Activated T-cell treated with anti-CD3 and anti-CD28 coated beads, Interleukin-2, amount 50 U/mL, for 48 hours (primary cell): ENCODE results near the gene CLIP4.

ENCODE experiments used
- DNase-seq, 2 experiments: peaks; one replicate each; pipeline ENCODE4 v3.0.0-alpha.2; 2020

Gene CLIP4

GRCh38 chr2:29139152-29139551 is 23.9 kb downstream of the CLIP4 start:
- DNase-seq = no peak

DNA sequence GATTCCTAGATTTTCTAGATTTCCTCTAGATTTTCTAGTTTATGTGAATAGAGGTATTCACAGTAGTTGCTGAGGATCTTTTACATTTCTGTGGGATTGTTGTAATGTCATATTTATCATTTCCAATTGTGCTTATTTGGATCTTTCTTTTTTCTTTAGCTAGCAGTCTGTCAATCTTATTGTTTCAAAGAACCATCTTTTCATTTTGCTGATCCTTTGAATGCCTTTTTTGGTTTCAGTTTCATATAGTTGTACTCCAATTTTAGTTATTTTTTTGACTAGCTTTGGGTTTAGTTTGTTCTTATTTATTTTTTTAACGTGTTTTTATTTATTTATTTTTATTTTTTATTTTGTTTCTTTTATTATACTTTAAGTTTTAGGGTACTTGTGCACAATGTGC is 24.5 kb downstream of the CLIP4 start:
- DNase-seq = no peak

DNA sequence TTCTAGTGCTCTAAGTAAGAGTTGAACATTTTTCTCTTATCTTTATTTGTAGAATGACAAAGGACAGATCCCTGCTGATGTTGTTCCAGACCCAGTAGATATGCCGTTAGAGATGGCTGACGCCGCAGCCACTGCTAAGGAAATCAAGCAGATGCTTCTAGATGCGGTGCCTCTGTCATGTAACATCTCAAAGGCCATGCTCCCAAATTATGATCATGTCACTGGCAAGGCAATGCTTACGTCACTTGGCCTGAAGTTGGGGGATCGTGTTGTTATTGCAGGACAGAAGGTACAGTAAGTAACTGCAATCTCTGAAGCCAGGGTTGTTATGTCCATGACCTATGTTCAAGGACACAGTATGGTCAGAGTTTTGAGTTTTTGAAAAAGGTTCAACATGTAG is 28.4 kb downstream of the CLIP4 start:
- no peak for DNase-seq

DNA sequence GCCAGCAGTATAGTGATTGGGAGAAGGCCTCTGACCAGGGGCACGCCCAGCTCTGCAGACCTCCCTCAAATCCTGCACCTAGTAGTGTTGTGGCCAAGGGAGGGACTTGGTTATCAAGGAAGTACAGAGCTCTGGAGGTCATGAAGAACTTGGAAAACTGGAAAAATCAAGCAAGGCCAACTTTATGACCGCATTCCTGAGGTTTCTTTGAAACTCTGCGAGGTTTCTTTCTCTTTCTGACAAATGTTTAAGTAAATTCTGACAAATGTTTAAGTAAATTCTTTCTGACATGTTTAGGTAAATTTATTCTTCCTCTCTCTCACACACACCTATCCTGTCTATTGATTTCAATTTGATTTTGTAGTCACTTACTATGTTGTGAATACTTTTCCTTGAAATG is 31.0 kb downstream of the CLIP4 start:
- no peak for DNase-seq

DNA sequence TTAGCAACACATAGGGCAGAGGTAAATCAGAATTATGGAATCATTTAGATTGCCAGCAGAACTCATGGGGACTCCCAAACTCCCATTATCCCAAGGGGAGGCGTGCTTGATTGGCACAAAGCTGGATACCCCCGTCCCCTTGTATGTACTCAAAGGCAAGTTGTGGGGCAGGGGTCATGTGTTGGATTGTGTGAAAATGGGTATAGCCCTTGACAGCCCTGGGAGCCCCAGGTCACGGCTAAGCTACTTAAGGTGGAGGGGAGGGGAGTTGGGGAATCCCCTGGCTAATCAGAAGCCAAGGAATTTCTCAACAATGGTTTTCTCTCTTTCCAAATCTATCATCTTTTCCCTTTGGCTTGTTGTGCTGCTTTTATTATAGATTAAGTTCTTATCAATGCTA is 32.7 kb downstream of the CLIP4 start:
- DNase-seq = no peak

DNA sequence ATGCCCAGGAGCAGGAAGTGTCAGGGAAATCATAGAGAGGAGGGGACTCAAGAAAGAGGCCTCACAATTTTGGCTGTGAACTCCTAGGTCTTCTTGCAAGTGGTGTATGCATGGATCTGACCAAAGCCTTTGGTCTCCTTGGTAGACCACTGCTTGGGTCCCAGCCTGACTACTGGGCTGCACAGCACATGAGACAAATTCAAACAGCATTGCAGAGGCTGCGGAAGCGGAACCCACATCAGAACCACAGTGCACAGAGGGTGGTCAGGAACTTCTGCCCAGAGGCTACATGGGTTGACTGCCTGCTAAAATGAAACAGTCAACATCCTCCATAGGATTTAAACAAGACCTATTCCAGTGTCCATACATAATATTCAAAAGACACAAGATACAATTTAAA is 39.4 kb downstream of the CLIP4 start:
- no peak for DNase-seq

DNA sequence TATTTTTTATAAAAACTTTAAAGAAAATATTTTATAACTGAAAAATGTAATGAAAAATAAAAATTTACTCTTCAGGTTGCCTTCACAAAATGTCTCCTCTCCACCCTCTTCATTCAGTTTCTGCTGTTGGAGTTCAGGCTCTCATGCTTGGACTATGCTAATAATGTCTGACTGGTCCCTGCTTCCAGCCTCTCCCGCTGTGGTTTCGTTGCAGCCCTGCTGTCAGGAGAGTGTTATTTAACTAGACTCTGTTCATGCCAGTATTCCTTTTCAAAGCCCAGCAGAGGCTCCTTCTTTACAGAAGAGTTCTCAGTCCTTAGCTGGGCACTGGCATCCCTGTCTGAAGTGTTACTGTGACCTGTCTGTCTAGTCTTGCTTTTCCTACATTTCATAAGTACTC is 40.4 kb downstream of the CLIP4 start:
- DNase-seq = no peak

- no peak for DNase-seq
These were observed 41.9 kb downstream of the CLIP4 start for GRCh38 chr2:29157131-29157530.

DNA sequence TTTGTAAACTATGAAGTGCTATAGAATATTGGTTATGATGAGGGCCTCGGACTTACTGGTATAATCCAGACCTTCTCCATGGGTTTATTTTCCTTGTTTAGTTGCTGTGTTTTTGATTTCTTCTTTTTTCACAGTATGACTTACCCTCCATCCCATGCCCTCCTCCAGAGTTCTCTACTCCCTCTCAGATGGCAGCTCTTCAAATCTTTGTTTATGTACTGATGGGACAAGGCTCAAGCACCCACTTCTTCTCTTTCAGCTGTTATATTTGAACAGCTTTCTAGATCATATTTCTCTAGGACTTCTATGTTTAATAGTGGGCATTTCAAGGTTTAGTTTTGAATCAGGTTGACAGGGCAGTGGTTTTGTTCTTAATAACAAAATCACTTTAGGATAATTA is 43.9 kb downstream of the CLIP4 start:
- no peak for DNase-seq

DNA sequence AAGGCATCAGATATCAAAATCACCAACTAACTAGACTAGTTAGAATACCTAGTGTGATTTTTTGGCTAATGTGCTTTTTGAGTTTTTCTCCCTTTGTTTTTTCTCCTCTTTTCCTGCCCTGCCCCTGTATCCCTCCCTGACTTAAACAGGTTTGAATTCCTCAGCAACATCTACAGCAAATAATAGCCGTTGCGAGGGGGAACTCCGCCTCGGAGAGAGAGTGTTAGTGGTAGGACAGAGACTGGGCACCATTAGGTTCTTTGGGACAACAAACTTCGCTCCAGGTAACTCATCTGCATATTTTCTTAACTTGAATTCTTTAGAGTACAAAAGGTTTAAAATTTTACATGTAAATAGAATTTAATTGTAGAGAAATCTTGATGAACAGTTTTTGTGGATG is 45.0 kb downstream of the CLIP4 start:
- DNase-seq = no peak

DNA sequence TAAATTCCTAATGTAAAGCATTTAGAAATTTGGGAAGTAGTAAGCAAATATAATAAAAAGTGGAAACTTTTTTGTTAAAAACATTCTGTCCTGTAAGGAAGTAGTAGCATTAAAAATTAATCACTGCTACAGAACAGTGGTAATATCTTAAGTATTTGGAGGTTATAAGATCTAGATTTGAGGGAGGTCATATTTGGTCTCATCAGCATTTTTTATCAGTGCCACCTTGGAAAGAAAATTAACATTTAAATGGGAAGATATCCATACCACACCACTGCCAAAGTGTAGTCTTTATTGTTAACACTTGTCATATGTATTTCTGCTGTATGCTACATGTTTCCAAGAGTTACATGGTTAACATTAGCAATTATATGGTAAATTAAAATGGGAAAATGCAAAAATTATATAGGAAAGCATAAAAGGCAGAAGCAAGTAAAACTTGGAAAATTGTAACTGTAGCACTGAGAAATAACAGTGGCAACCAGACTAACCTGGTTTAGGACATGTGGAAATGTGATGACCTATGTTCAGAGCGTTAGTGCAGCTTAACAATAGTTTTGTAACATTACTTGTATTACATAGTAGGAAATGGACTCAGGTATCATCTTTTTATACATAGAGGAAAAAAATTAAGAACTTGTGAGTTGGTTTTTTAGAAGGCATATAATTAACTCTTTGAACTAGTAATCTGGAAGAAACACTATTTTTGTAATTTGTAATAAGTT is 47.2 kb downstream of the CLIP4 start:
- no peak for DNase-seq

DNA sequence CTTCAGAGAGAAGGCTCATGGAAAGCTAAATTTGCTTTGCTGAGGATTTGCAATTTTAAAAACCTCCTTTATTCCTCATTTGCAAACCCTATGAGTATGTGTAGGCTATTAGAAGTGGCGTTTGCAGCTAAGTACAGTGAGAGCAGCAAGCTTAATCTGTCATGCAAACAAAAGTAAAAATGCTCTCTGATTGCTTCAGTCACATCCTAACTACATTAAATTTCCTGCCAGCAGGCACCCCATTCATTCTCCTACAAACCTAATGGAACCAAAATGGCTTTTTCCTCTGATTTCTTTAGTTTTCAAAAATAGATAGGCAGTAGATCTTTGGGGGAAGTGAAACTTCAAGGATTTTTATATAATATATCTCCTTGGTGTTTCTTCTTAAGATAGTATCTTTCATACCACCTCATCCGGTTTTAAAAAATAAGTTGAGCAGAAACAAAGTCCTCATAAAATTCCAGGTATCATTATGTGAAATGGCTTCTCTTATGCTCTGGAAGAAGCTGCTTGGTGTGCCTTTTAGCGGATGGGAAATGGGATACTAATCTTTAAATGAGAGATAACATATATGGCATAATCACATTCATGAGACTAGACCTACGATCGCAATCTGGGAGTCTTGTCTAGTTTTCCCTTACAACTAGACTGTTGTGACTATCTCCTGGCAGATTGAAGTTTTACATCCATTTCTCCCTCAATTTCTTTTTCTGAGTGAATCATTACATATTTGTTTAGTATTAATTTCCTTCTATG is 49.1 kb downstream of the CLIP4 start:
- no peak for DNase-seq

DNA sequence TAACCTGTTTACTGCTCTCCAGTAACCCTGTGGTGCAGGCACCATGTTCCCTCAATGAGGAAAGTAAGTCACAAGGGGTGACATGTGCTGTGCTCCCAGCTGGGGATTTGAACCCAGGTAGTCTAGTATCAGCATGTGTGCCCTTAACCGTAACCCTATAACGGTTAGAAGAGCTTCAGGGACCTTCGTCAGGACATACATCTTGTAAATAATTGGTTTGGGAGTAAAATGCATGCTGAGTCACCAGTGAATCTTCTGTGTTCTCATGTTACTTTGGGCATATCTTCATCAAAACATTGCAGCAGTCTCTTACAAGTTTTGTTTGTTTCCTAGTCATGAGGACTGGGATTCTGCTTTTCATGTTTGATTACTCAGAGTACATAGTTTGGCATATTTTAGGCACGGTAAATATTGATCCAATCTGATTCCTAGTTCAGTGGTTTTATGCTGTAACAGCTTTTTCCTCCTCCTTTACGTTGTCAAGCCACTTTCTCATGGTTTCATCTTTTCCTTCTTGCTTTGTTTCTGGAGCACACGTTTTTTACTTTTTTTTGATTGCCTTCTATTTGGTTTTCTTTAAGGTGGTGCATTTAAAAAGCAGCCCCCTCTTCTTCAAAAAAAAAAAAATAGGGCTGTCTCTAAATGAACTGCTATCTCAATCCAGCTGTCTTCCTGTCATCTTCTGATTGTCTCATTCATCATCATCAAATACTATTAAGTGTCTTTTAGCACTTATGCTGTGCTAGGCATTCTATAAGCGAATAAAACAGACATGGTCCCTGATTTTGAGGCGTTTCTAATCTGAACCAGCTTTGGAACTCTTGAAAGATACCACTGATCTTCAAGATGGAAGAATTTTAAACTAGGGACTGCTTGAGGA is 50.4 kb downstream of the CLIP4 start:
- no peak for DNase-seq

GRCh38 chr2:29166242-29167039 is 51.2 kb downstream of the CLIP4 start:
- DNase-seq = no peak

- no peak for DNase-seq
These were observed 59.7 kb downstream of the CLIP4 start for GRCh38 chr2:29174937-29175336.

DNA sequence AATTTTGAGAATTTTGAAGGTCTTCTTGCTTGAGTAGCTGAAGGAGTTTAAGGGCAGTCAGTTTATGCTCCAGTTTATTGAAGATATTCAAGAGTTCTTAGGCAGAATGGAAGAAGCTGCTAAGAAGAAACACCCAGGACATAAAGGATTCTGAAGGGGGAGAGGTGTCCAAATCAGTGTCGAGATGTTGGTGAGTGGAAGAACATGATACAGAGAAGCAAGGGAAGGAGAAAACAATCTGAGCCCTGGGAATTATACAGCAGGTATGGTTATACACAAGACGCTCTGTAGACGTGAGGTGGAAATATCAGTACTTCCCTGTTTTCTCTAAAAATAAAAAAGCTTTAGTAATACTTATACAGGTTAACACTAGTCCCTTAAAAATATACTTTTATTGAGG is 60.1 kb downstream of the CLIP4 start:
- no peak for DNase-seq

DNA sequence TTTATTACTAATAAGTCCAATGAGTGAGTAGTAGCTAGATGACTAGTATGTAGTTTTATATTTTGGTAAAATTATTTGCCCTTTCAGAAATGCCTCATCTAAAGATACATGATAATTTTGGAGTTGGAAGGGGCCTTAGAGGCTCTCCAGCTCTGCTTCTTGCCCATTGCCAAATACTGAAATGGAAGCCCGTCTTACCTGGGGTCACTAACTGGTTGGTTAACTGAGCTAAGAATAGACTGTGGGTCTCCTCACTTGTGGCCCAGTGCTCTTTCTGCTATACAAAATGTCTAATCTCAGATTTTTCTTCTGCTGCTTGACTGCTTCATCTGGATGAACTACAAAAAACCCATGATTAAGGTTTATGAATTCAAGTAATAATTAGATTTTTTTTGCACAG is 67.1 kb downstream of the CLIP4 start:
- no peak for DNase-seq

DNA sequence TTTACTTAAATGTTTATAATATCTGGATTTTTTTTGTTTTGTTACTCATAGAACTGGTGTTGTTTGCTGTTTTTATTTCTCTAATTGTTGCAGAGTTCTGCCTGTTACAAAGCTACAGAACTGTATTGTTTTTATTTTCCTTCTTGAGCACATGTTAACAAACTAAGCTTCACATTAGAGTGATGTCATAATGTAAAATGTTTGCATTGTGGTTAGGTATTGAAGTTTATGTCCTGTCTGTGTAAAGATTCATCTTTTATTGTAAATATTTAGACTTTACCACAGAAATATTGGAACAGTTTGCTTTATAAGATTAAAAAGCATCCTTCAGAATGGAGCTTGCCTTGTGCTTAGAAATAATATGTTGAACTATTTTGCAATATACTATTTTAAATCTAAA is 67.7 kb downstream of the CLIP4 start:
- DNase-seq = no peak

DNA sequence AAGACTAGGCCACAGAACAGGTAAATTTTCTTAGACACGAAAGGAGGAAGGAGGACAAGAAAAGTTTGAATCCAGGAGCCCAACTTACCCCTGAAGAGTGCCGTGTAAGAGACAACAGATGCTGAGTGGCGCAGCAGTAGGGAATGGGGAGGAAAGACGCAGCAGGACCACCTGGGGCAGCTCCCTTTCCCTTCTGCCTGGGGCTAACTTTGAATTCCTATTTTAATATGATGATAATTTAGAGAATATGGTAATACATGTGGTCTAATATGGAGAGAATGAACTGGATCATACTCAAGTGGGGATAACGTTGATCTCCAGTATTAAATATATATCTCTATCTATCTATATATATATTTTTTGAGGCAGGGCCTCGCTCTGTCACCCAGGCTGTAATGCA is 69.3 kb downstream of the CLIP4 start:
- DNase-seq = no peak

- DNase-seq = no peak
These were observed 71.6 kb downstream of the CLIP4 start for GRCh38 chr2:29186817-29187216.

DNA sequence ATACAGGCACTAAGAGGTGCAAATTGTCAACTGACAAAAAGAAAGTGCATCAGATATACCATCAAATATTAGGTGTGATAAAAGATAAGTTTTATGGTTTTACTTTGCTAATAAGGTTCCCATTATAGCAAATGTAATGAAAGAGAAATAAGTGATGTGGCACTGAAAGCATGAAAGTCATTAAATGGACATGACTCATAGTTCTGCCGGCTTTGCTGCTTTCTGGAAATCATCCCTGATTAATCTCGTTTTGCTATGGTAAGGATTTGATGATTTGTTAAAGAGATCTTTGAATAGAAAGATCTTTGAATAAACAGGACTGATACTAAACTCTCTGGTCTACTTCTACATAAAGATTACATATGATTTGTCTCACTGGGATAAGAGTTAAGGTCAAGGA is 72.7 kb downstream of the CLIP4 start:
- DNase-seq = no peak

- DNase-seq = no peak
These were observed 73.8 kb downstream of the CLIP4 start for GRCh38 chr2:29189052-29189451.

DNA sequence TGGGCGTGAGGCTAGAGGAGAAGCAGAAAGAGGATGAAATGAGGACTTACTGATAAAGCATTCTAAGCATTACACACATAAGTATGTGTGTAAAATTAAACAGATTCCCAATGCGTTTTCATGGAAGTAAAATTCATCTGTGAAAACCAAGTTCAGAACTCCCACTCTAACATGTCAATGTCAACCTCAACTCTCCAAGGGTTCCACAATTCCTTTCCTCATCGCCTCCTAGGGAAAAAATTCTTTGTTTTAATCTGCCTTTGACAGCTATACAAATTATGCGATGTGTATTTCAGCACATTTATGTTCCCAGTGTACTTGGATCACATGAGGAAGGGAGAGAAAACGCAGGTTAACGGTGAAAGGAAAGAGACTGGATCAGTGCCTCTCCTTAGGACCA is 76.6 kb downstream of the CLIP4 start:
- DNase-seq = no peak
